Subcutaneous abdominal adipose tissue (tissue), 5 donors: Measurements from ENCODE around the gene MAFF.
"Not testable (repeated sequence)": the region's sequence is repeated elsewhere in the genome, so short reads cannot be mapped to it uniquely, and the experiment has no call there.

Experiments used
- H3K27ac ChIP-seq: one replicate; pipeline ENCODE4 v1.7.0; 2013; ENCODE audit warnings: low read depth, mild to moderate bottlenecking, inconsistent platforms, low read length, moderate library complexity
- H3K27me3 ChIP-seq, 5 donors: one replicate each; pipeline ENCODE4 v1.7.0; 2013; ENCODE audit warnings: low read length in 5 of 5, inconsistent platforms in 1 of 5; ENCODE audit not compliant: control insufficient read depth in 5 of 5, insufficient read depth in 4 of 5
- H3K36me3 ChIP-seq, 5 donors: one replicate each; pipeline ENCODE4 v1.7.0; 2013; ENCODE audit warnings: low read length in 5 of 5; ENCODE audit not compliant: control insufficient read depth in 5 of 5, insufficient read depth in 5 of 5
- H3K4me1 ChIP-seq, 5 donors: one replicate each; pipeline ENCODE4 v1.7.0; 2013; ENCODE audit warnings: low read length in 5 of 5, mild to moderate bottlenecking in 3 of 5, moderate library complexity in 1 of 5; ENCODE audit not compliant: control insufficient read depth in 5 of 5, insufficient read depth in 5 of 5
- H3K4me3 ChIP-seq, 5 donors: one replicate each; pipeline ENCODE4 v1.7.0; 2013; ENCODE audit warnings: low read length in 5 of 5, low read depth in 1 of 5
- H3K9ac ChIP-seq, 5 donors: one replicate each; pipeline ENCODE4 v1.7.0; 2013; ENCODE audit warnings: low read length in 5 of 5, mild to moderate bottlenecking in 4 of 5, moderate library complexity in 3 of 5
- H3K9me3 ChIP-seq, 5 donors: one replicate each; pipeline ENCODE4 v1.7.0; 2013; ENCODE audit warnings: low read length in 5 of 5; ENCODE audit not compliant: control insufficient read depth in 5 of 5
- donor health status: healthy.
- donor health status: healthy.
- donor health status: healthy.
- donor health status: healthy.
- donor health status: healthy.

The MAFF gene

DNA sequence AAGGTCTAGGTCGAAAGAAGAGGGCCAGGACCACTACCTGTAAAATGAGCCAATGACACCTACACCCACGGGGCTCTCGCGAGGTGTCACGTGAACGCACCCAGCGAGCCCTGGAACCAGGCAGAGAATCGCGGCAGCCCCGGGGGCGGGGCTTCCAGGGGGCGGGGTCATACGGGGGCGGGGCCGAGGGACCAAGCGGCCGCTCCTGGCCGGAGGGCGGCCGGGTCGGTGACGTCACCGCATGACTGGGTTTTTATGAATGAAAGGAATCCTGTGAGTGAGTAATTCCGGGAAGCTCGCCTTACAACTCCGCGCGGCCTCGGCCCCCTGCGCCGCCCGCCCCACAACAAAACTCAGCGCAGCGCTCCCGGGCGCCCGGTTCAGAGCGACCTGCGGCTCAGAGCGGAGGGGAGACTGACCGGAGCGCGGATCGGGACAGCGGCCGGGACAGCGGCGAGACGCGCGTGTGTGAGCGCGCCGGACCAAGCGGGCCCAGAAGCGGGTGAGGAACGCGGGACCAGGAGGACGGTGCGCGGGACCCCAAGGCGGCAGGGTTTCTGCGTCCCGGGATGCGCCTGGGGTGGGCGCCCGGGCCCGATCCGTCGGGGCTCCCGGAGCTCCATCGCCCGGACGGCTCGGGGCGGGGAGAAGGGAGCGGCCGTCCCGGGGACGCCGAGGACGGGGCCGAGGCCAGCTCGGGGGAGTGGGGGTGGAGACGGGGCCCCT lies at the start of gene MAFF:
TSS of gene MAFF (plus strand) at position 284 of the 726 bp plus-strand sequence. CDS start 11,860 bp downstream, outside the sequence.
- peak within 1 kb of the TSS; percentile 97 for H3K27ac ChIP-seq
- no peaks in the 10 kb centered on the region for H3K9me3 ChIP-seq
- H3K4me1 ChIP-seq = peaks cover 18 to 41% (median 39%) of the 10 kb centered on the region in 5 donors
- peak within 1 kb of the TSS; percentile 48 to 95 (median 92) for H3K9ac ChIP-seq
- no peaks in the 10 kb centered on the region for H3K36me3 ChIP-seq
- H3K4me3 ChIP-seq = peak within 1 kb of the TSS; percentile 85 to 97 (median 88)
- H3K27me3 ChIP-seq = no peaks in the 10 kb centered on the region

DNA sequence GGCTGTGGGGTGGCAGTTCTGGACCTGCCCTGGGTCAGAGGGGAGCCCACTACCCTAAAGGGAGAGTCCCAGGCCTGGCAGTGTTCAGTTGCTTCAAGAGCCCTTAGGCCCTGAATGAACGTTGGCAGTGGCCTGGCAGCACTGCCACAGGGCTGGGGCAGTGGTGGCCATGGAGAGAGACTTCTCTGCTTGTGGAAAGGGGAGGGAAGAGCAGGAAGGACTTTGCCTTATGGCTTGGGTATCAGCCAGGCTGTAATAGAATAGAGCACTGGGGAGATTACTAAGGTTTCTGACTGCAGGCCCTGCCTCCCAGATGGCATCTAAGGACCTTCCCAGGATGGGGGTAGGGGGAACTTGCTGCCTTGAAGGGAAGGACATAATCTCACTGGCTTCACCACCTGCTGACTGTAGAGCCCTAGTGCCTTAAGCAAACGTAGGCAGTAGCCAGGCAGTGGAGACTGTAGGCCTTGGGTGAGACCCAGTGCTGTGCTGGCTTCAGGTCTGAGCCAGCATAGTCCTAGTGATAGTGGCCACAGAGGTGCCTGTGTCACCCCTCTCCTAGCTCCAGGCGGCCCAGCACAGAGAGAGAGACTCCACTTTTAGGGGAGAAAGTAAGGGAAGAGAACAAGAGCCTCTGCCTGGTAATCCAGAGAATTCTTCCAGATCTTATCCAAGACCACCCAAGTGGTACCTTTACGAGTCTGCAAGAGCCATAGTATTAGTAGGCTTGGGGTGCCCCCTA lies 47.8 kb upstream of the MAFF start:
- H3K36me3 ChIP-seq = peaks cover 0 to 4% (median 2%) of the 10 kb centered on the region in 5 donors
- peaks cover 0 to 3% (median 0%) of the 10 kb centered on the region in 5 donors for H3K4me1 ChIP-seq
- peak overlapping the region in 1 of 5 donors; percentile 35 for H3K9ac ChIP-seq
- H3K4me3 ChIP-seq = no peak overlapping the region
- no peak overlapping the region for H3K27ac ChIP-seq
- H3K27me3 ChIP-seq = no peaks in the 10 kb centered on the region
- no peaks in the 10 kb centered on the region for H3K9me3 ChIP-seq

DNA sequence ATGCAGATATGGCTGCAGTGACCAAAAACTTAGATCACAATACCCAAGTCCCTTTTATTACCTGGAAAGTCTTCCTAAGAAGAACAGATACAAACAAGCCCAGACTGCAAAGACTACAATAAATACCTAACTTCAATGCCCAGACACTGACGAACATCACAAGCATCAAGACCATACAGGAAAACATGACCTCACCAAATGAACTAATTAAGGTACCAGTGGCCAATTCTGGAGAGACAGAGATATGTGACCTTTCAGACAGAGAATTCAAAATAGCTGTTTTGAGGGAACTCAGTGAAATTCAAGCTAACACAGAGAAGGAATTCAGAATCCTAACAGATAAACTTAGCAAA lies 47.3 kb upstream of the MAFF start:
- H3K27ac ChIP-seq, H3K4me1 ChIP-seq, H3K9me3 ChIP-seq, H3K27me3 ChIP-seq, H3K36me3 ChIP-seq, H3K9ac ChIP-seq, H3K4me3 ChIP-seq: not testable (repeated sequence)

DNA sequence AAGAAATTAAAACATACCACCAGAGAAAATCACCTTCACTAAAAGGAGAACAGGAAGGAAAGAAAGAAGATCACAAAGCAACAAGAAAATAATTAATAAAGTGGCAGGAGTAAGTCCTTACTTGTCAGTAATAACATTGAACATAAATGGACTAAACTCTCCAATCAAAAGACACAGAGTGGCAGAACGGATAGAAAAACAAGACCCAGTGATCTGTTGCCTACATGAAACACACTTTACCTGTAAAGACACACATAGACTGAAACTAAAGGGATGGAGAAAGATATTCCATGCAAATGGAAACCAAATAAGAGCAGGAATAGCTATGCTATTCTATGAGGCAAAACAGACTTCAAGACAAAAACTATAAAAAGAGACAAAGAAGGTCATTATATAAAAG lies 46.1 kb upstream of the MAFF start:
- no peak overlapping the region for H3K4me3 ChIP-seq
- H3K9me3 ChIP-seq = no peaks in the 10 kb centered on the region
- H3K4me1 ChIP-seq = peaks cover 0 to 3% (median 0%) of the 10 kb centered on the region in 5 donors
- no peaks in the 10 kb centered on the region for H3K27me3 ChIP-seq
- H3K27ac ChIP-seq = no peak overlapping the region
- H3K9ac ChIP-seq = no peak overlapping the region
- H3K36me3 ChIP-seq = peaks cover 0 to 4% (median 2%) of the 10 kb centered on the region in 5 donors

DNA sequence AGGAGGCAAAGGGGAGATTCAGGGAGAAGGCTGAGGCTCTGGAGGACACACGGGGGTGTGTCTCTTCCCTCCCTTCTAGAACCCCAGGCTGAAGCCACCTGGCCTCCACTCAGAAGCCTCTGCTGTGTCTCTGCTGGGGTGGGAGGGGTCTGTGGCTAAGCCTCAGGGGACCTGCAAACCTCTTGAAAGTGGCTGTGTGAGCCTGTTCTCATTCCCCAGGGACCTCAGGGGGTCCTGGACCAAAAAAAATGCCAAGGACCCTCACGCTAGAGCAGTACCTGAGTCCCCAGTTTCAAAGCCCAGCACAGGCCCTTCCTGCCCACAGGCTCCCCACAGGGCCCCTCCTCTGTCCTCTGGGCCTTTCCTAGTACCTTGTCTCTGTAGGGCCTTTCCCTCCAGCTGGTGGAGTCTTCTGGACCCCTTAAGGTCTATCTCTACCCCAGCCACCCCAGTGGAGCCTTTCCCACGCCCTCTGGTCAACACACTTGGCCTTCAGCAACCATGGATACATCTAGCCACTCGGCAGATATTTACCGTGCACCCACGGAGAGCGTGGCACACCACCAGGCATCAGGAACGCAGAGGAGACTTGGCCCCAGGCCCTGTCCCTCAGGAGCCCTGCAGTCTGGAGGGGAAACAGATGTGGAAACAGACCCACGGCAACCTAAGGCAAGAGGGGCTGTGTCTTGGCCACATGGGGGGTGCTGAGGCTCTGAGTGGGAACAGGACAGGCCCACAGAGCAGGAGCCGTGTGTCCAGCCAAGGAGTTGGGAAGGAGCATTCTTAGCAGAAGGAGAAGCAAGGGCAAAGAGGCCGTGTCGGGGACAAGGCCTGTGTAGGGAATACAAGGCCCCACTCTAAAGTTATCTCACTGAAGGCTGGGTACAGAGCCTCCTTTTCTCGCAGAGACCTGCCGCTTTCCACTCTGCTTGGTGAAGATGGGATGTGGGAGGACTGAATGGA lies 38.6 kb upstream of the MAFF start:
- H3K27ac ChIP-seq = no peak overlapping the region
- H3K9me3 ChIP-seq = no peaks in the 10 kb centered on the region
- no peaks in the 10 kb centered on the region for H3K27me3 ChIP-seq
- H3K9ac ChIP-seq = peak overlapping the region in 1 of 5 donors; percentile 38
- no peak overlapping the region for H3K4me3 ChIP-seq
- H3K36me3 ChIP-seq = peaks cover 0 to 22% (median 14%) of the 10 kb centered on the region in 5 donors
- peaks cover 2 to 32% (median 22%) of the 10 kb centered on the region in 5 donors for H3K4me1 ChIP-seq

DNA sequence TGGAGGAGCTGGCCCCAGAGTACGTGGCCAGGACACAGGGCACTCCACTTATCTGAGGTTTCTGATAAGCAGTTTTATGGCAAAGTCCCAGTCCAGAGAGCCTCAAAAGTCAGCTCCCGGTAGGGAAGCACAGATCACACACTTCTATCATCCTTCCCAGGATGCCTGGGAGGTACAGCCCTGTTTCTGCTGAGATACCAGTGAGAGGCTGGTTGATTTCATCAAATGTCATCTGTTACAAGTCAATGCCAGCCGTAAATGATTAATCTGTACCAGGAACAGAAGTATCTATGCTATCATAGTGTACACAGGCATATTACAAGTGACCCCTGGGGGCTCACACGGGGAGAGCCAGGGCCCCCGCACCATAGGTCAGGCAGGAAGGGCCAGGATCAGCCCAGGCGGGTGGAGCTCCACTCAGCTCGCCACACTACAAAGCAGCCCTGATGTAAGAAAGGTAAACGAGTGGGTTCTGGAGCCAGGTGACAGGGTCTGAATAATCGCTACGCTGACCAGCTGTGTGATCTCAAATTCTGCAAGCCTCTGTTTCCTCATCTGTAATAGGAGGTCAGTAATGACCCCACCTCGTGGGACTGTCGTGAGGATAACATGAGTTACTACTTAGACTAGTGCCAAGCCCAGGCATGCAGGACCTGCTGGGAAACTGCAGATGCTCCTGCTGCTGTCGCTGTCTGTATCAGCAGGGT lies 37.8 kb upstream of the MAFF start:
- no peak overlapping the region for H3K4me3 ChIP-seq
- H3K9me3 ChIP-seq = no peaks in the 10 kb centered on the region
- H3K27ac ChIP-seq = no peak overlapping the region
- H3K4me1 ChIP-seq = peaks cover 2 to 35% (median 24%) of the 10 kb centered on the region in 5 donors
- H3K9ac ChIP-seq = peak overlapping the region in 1 of 5 donors; percentile 38
- no peaks in the 10 kb centered on the region for H3K27me3 ChIP-seq
- H3K36me3 ChIP-seq = peaks cover 0 to 24% (median 17%) of the 10 kb centered on the region in 5 donors

DNA sequence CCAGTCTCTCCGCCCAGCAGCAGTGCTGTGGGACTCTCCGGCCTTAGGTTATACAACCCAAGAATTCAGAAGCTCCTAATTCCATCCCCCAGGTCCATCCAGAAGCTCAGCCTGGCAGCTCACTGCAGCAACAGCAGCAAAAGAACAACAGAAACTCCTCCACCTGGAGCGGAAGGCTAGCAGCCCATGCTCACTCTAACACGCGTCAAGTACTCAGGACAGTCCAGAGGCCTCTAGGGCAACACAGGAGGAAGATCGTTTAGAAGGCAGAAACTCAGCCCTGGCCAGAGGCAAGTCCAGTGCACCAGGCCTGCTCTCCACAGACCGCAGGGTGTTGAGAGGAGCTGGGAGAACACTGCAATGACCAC lies 37.3 kb upstream of the MAFF start:
- H3K9ac ChIP-seq = no peak overlapping the region
- no peaks in the 10 kb centered on the region for H3K27me3 ChIP-seq
- no peaks in the 10 kb centered on the region for H3K9me3 ChIP-seq
- no peak overlapping the region for H3K4me3 ChIP-seq
- peaks cover 0 to 28% (median 20%) of the 10 kb centered on the region in 5 donors for H3K36me3 ChIP-seq
- H3K27ac ChIP-seq = no peak overlapping the region
- peaks cover 2 to 35% (median 24%) of the 10 kb centered on the region in 5 donors for H3K4me1 ChIP-seq

DNA sequence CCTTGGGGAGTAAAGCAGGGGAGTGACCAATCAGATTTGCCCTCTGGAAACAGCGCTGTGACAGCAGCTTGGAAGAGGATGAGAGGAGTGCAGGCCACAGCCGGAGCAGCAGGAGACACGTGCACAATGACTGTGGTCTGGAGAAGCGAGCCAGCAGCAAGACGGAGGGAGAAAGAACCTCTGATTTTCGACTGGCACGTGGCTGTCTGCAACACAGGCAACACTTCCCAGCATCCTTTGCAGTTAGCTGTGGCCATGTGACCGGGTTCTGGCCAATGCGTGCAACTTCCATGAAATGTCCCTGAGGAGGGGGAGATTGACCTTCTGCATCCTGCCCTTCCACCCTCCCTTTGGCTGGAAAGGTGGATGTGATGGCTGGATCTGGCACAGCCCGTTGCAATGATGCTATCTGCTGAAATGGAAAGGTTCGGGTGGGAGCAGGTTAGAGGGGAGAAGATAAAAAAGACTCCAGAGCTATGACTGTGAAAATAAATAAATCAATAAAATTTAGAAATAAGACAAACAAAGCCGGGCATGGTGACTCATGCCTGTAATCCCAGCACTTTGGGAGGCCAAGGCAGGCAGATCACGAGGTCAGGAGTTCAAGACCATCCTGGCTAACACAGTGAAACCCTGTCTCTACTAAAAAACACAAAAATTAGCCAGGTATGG lies 35.7 kb upstream of the MAFF start:
- Histone ChIP-seq H3K36me3 (peaks cover 0 to 32% (median 20%) of the 10 kb centered on the region in 5 donors), H3K27me3 (no peaks in the 10 kb centered on the region), H3K9ac (no peak overlapping the region), H3K9me3 (no peaks in the 10 kb centered on the region), H3K27ac (no peak overlapping the region), H3K4me1 (peaks cover 2 to 35% (median 24%) of the 10 kb centered on the region in 5 donors), H3K4me3 (no peak overlapping the region)

DNA sequence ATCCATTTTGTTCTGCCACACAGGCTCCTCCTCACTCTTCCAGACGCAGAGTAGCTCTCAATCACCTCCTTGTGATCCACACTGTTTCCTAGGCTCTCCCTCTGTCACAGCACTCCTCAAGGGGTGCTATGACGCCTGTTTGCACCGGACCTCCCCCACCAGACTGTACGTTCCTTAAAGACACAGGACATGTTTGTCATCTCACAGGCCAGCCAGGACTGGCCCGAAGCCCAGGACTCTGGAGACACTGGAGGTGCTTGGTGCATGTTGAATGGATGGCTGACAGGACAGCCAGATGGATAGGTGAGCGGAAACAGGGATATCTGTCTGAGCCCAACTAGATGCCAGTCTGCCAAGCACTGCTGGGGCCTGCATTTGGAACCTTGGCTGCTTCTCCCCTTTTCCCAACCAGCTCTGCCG lies 33.8 kb upstream of the MAFF start:
- no peak overlapping the region for H3K4me3 ChIP-seq
- no peaks in the 10 kb centered on the region for H3K27me3 ChIP-seq
- H3K9ac ChIP-seq = peak overlapping the region in 1 of 5 donors; percentile 37
- peaks cover 0 to 32% (median 20%) of the 10 kb centered on the region in 5 donors for H3K36me3 ChIP-seq
- H3K9me3 ChIP-seq = no peaks in the 10 kb centered on the region
- H3K4me1 ChIP-seq = peaks cover 5 to 47% (median 34%) of the 10 kb centered on the region in 5 donors
- H3K27ac ChIP-seq = no peak overlapping the region
